Gastroesophageal sphincter (tissue), 3 donors: ENCODE measurements around the gene PTPRG.

Experiments used
- EP300 ChIP-seq: sonication (generic); formaldehyde crosslinking; IDR thresholded peaks from one replicate; pipeline ENCODE4 v1.6.1; 2017; ENCODE audit warnings: antibody characterized with exemption, mild to moderate bottlenecking
- POLR2A ChIP-seq, 2 donors: fragments of 450-650 bp; IDR thresholded peaks; one replicate each; pipeline ENCODE4 v1.6.1; 2017; ENCODE audit warnings: antibody characterized with exemption in 2 of 2, mild to moderate bottlenecking in 2 of 2, moderate library complexity in 1 of 2
- POLR2AphosphoS5 ChIP-seq: sonication (generic); formaldehyde crosslinking; IDR thresholded peaks from one replicate; pipeline ENCODE4 v1.6.1; 2017; ENCODE audit warnings: antibody characterized with exemption
- TF ChIP-seq, protein P1 (sequence below), 4 experiments: fragments of 200-600 bp in 2 of 4; fragments of 450-650 bp in 2 of 4; sonication (generic) in 1 of 4; IDR thresholded peaks; one replicate each; pipeline ENCODE4 v1.5.1; 2017 to 2019; ENCODE audit warnings: antibody characterized with exemption in 4 of 4, mild to moderate bottlenecking in 2 of 4, moderate library complexity in 2 of 4

DNA sequence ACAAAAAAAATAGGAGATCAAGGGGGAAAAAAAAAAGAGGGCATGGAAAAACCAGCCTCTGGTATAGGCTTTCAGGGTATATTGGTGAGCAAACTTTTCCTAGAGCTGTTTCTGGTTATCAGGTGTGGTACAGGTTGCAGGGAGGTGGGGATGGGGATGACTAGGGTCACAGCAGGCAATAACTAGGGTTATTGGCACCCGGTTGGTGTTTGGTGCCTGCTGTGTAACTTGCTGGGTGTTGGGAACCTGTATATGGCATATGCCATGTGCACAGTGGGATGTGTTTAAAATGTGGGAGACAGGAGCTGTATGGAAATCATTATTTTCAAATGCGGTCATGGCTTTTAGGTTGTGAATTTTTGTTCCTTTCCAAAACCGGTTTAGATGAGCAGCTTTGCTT lies 119.2 kb downstream of the PTPRG start:
- TF ChIP-seq POLR2AphosphoS5: no peak
- TF ChIP-seq, protein P1, sequence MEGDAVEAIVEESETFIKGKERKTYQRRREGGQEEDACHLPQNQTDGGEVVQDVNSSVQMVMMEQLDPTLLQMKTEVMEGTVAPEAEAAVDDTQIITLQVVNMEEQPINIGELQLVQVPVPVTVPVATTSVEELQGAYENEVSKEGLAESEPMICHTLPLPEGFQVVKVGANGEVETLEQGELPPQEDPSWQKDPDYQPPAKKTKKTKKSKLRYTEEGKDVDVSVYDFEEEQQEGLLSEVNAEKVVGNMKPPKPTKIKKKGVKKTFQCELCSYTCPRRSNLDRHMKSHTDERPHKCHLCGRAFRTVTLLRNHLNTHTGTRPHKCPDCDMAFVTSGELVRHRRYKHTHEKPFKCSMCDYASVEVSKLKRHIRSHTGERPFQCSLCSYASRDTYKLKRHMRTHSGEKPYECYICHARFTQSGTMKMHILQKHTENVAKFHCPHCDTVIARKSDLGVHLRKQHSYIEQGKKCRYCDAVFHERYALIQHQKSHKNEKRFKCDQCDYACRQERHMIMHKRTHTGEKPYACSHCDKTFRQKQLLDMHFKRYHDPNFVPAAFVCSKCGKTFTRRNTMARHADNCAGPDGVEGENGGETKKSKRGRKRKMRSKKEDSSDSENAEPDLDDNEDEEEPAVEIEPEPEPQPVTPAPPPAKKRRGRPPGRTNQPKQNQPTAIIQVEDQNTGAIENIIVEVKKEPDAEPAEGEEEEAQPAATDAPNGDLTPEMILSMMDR (IDR thresholded peaks at IDR 0.05): no peak
- TF ChIP-seq EP300: no peak
- TF ChIP-seq POLR2A (IDR thresholded peaks at IDR 0.05): no peak
